HG02852 (cell line): Measurements from ENCODE around the gene NTHL1.
A peak's percentile ranks its signal among the peaks of the same experiment; 100 is the strongest.

Experiments used
- ATAC-seq: cut with Tn5 transposase; IDR thresholded peaks from one replicate; pipeline ENCODE4 v1.9.1; 2021; ENCODE audit warnings: mild to moderate bottlenecking, moderate library complexity; ENCODE audit not compliant: unreplicated experiment

NTHL1 gene

GRCh38 chr16:2047330-2048115 is at the start of gene NTHL1, which contains the start of gene TSC2:
TSS of gene NTHL1 (minus strand) at chr16:2047834. CDS start at chr16:2047823, 11 bp downstream.
TSS of gene TSC2 (plus strand) at chr16:2047985. CDS start at chr16:2048616, 631 bp downstream.
- peak; percentile 87 for ATAC-seq

- ATAC-seq, result no peak
Measured at GRCh38 chr16:2096853-2097595, 49.4 kb upstream of the NTHL1 start.

GRCh38 chr16:2095918-2096582 is 48.4 kb upstream of the NTHL1 start:
- ATAC-seq, result no peak

GRCh38 chr16:2095315-2095853 is 47.8 kb upstream of the NTHL1 start:
- no peak for ATAC-seq

GRCh38 chr16:2093793-2094192 is 46.2 kb upstream of the NTHL1 start:
- ATAC-seq, result no peak

GRCh38 chr16:2092866-2093265 is 45.2 kb upstream of the NTHL1 start:
- ATAC-seq, result no peak

- ATAC-seq, result no peak
Measured at GRCh38 chr16:2092256-2092620, 44.6 kb upstream of the NTHL1 start.

GRCh38 chr16:2091547-2092255 is 44.1 kb upstream of the NTHL1 start:
- no peak for ATAC-seq

- no peak for ATAC-seq
Measured at GRCh38 chr16:2090777-2091546, 43.3 kb upstream of the NTHL1 start.

- ATAC-seq, result no peak
Measured at GRCh38 chr16:2090481-2090776, 42.8 kb upstream of the NTHL1 start.

- no peak for ATAC-seq
Measured at GRCh38 chr16:2089706-2090480, 42.3 kb upstream of the NTHL1 start.

- ATAC-seq, result no peak
Measured at GRCh38 chr16:2088759-2089358, 41.2 kb upstream of the NTHL1 start.

- no peak for ATAC-seq
Measured at GRCh38 chr16:2087748-2088631, 40.4 kb upstream of the NTHL1 start.

- ATAC-seq, result no peak
Measured at GRCh38 chr16:2086812-2087747, 39.4 kb upstream of the NTHL1 start.

GRCh38 chr16:2086106-2086742 is 38.6 kb upstream of the NTHL1 start:
- ATAC-seq, result no peak

- no peak for ATAC-seq
Measured at GRCh38 chr16:2085669-2086068, 38.0 kb upstream of the NTHL1 start.
